Activated T-helper 9 cell treated with anti-CD3 and anti-CD28 coated beads, Interleukin-2, amount 50 U/mL, for 16 hours (primary cell): ENCODE measurements around the gene LATS2.
A peak's percentile ranks its signal among the peaks of the same experiment; 100 is the strongest.

Experiments
- DNase-seq: peaks from one replicate; pipeline ENCODE4 v3.0.0-alpha.2; 2020; ENCODE audit warnings: low read depth

The LATS2 gene

DNA sequence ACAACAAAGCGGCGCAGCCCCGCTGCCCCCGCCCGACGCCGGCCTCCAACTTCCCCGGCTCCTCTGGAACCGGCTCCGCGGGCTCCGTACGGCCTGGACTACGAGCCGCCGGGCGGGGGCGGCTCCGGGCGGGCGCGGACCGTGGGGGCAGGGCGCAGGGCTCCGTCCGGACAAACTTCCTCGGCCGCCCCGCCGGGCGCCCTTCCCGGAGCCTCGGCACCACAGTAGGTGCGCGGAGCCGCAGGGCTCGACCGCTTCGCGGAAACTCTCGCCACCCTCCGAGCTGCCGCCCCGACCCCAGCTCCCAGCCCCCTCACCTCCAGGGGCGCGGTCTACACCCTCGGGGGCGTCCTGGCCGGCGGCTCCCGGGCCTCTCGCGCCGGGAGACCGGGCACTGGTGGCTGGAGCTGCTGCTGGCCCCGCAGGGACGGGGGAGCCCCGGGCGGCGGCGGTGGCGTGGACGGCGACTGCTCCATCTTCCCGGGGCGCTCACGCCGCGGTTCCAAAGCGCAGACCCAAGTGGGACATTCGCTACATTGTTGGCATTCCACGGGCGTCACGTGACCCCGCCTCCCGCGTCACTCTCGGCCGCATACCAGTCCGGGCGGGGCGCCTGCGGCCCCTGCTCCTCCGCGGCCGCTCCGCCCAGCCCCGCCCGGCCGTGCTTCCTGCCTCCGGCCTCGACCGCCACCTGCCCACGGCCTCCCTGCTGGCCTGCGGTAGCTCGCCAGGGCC is at the start of gene LATS2:
LATS2 (minus strand) TSS at position 558 of the 735 bp plus-strand sequence. CDS start 15,560 bp downstream, outside the sequence.
- DNase-seq = peak; percentile 34

DNA sequence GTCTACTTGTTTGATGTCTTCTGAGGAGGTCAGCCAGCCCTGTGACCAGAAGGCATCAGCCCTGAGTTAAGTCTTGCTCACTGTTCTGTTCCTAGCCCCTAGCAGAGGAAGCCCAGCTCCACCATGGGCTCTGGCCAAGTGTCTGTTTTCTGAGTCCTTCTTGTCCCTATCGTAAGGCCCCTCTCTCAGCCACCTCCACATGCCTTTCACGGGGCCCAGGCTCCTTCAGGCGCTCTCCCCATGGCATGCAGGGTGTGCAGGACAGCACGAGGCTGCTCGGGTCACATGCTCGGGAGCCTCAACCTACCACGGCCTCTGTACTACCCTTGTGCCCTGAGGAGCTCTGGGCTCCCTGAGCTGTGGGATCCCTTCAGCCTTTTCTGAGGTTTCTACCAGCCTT is 47.8 kb upstream of the LATS2 start:
- DNase-seq = no peak

DNA sequence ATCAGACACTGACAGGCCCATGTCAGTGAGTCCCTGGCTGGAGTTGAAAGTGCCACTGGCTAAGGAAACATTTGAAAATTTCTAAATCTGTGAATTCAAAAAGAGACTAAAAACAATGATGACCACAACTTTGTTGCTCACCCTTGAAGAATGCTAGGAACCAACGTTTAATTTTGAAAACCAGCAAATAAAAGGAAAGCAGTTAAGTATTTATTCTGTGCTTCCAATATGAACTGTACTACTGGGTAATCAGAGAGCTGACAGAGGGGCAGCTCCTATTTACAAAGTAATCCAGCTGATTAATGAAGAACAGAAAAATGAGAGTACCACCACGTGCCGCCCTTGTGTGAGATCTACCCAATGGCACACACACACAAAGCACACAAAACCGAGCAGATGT is 44.7 kb upstream of the LATS2 start:
- no peak for DNase-seq

DNA sequence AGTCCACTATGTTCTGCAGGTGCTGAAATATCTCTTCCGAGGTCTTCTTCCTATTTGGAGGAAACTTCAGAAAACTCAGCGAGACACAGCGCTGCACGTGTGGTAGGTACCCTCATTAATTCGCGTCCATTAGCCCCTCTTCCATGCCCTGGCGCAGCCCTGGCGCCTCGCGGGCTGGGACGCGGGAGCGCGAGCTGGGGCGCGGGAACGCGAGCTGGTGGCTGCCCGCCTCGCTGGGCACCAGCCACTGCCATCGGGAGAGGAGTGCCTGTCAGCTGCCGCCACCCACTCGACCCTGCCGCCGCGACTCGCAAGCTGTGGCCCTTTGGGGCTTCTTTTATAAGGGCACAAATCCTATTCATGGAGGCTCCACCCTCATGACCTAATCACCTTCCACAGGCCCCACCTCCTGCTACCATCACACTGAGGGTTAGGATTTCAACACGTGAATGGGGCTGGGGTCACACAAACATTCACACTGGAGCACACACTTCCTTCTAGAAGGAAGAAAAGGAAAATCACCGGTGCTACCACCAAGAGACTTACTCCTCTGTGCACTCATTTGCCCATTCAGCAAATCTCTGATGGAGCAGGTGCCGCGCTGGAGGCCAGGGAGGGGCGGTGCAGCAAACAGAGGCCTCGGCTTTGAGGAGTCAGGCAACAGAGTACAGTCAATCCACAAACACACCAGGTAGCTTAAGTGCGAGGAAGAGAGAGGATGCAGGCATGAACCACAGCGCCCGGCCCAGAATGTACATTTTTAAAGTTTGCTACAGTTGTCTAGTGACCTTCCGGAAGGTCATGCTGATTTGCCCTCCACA is 43.0 kb upstream of the LATS2 start:
- no peak for DNase-seq

DNA sequence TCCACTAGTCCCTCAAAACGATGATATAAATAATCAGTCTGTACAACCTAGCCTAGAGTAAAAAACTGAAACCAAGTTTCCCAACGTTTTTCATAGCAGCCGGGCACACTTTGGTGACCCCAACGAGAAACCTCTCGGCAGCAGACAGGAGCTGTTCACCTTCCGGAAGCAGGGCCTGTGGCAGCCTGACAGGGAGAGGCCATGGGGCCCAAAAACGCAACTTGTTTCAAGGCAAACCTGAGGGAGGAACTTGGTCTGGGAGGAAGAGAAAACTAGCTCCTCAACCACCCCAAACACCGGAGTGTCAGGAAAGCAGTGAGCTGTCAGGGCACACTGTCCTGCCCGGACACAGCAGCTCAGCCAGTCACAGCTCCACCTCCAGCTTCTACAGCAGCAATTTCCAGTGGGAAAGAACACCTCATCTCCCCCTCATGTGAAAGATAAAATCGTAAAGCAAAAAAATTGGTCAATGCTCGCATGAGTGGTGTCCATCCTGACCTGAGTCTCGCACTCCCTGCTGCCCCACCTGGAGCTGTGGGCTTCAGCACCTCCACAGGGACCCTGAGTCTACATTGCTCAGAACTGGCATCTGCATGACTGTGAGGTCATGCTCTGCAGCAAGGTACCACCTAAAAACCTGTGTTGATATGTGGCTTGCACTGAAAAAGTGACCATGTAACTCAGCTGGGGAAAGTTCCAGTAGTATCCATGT is 40.6 kb upstream of the LATS2 start:
- no peak for DNase-seq

DNA sequence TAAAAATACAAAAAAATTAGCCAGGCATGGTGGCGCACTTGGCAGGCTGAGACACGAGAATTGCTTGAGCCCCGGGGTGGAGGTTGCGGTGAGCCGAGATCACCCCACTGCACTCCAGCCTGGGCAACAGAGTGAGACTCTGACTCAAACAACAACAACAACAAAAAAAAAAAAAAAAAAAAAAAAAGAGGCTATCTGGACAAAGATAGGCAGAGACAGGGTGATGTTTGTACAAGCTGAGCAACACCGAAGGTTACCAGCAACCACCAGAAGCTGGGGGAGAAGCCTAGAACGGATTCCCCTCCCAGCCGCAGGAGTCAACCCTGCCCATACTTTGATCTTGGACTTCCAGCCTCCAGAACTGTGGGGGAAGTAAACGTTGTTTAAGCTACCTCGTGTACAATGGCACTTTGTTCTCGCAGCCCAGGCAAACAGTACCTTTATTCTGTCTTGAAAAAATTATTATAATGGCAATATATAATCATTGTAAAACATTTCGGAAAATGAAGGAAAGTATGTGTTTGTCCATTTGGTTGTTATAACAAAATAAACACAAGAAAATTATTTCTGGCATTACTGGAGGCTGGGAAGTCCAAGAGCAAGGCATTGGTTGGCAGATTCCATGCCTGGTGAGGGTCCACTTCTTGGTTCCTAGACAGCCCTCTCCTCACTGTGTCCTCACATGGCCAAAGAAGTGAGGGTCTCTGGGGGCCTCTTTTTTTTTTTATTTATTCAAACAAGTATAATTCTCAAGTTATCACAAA is 39.8 kb upstream of the LATS2 start:
- DNase-seq = no peak

DNA sequence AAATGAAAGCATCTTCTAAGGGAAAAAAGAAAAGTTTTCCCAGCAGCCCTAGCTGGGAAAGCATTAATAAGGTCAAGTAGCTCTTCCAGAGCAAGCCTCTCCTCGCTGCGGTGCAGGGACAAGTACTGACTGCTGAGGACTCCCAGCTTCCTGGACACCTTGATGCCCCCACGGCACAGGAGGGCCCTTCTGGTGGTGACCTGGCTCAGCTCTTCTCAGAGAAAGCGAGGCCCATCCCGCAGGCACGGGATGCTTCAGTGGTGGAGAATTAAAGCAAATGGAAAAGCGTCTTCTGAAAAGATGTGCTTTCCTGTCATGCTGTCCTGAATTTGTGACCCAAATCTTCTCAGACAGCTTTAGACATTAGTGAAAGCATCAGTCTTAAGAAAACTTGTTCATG is 38.8 kb upstream of the LATS2 start:
- DNase-seq = no peak

DNA sequence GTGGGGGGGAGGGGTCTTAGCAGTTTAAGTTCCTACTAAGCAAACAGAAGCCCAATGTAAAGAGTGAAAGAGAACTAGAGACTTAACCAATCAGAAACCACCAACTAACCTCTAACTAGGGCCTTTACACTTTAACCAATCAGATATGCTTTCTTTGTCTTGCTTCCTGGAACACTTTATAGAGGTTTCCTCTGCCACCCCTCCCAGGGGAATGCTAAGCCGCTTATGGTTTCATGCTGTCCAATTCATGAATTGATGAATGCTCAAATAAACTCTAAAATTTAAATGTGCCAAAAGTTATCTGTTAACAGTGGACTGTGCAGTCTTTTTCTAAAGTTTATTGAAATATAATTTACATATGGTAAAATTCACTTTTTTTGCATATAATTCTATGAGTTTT is 33.9 kb upstream of the LATS2 start:
- DNase-seq = no peak

DNA sequence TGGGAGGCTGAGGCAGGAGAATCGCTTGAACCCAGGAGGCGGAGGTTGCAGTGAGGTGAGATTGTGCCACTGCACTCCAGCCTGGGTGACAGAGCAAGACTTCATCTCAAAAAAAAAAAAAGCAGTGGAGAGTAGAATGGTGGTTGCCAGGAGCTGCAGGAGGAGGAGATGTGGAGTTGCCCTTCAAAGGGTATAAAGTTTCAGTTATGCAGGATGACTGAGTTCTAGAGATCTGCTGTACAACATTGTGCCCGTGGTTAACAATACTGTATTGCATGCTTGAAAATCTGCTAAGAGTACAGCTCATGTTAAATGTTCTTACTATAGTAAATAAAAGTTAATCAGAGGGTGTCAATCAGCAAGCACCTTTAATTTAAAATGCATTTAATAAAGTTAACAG is 28.4 kb upstream of the LATS2 start:
- no peak for DNase-seq

DNA sequence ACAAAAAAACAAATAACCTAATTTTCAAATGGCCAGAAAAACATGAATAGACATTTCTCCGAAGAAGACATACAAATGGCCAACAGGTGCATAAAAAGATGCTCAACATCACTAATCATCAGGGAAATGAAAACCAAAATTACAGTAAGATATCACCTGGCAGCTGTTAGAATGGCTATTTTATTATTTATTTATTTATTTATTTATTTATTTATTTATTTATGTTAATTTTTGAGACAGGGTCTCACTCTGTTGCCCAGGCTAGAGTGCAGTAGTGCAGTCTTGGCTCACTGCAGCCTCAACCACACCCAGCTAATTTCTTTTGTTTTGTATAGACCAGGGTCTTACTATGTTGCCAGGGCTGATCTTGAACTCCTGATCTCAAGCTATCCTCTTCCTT is 27.1 kb upstream of the LATS2 start:
- DNase-seq = no peak

DNA sequence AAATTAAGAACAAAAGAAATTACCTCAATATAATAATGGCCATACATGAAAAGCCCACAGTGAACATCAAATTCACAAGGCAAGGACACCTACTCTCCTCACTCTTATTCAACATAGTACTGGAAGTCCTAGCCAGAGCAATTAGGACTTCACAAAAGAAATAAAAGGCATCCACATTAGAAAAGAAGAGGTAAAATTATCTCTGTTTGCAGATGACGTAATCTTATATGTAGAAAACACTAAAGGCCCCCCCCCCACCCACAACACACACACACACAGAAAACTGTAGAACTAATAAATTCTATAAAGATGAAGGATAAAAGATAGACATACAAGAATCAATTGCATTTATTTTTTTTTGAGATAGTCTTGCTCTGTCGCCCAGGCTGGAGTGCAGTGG is 25.5 kb upstream of the LATS2 start:
- DNase-seq = no peak

DNA sequence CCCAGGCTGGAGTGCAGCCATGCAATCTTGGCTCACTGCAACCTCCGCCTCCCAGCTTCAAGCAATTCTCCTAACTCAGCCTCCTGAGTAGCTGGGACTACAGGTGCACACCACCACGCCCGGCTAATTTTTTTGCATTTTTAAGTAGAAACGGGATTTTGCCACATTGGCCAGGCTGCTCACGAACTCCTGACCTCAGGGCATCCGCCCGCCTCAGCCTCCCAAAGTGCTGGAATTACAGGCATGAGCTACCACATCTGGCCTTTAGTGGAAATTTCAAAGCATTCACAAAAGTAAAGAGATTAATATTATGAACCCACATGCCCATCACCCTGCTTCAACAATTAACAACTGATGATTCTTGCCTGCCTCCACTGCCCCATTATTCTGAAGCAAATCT is 20.5 kb upstream of the LATS2 start:
- DNase-seq = no peak

DNA sequence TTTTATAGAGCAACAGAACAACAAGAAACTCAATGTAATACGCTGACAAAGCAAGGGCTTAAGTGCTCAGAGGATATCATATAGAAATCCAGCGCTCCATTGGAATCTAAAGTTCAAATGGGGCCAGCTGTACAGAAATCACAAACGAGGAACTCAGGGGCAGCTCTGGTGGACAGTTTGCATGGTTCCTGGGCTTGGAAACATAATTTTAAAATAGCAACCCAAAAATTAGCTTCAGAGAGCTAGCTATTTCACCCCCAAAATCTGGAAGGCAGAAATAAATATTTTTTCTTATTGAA is 19.2 kb upstream of the LATS2 start:
- no peak for DNase-seq

DNA sequence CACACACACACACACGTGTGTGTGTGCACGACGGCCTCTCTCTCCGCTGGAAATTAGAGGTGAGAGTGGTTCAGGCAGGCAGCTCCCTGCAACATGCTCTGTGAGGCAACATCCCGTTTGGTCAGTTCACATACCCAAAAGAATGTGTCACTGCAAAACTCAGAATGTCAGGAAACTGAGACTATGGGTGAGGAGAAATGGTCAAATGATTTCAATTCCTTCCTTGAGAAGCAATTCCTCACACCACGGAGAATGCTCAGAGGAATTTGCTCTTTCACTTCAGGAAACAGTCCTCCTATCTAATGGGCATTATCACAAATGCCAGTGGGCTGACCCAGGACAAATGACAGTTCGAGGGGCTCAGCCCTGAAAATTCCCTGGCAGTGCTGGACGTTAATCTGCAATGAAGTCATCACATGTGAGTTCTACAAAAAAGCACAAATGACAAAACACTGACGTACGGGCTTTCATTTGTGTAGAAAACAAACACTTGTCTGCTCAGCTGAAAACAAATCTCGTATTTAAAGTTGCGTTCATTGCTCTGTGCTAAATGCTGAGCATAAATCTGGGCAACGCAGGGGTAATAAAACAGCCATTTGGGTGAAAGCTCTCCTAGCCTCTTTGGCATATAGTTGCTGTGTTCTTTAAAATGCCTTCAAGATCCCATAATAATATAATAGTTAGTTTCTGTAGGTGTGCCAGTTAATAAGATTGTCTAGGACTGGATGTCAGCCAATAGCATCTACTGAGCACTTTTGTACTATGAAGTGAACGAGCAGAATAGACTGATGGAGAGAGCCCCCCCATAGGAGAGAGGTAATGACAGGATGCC is 18.6 kb upstream of the LATS2 start:
- DNase-seq = no peak

DNA sequence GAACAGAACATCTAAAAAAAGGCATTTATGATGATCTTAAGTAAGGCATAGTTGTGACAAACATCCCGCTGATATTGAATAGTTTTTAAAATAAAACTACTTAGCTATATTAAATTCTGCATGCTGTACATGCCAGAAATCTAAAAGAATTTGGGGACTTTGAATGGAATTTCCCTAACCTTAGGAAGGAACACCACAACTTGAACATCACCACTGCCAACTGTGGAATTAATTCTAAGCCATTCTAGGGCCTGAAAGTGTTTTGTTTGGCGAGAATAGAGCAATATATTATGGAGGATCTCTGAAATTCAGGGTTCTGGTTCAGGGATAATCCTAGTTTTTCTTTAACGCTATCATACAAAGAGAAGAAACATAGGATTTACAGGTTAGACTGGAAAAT is 17.8 kb upstream of the LATS2 start:
- no peak for DNase-seq

DNA sequence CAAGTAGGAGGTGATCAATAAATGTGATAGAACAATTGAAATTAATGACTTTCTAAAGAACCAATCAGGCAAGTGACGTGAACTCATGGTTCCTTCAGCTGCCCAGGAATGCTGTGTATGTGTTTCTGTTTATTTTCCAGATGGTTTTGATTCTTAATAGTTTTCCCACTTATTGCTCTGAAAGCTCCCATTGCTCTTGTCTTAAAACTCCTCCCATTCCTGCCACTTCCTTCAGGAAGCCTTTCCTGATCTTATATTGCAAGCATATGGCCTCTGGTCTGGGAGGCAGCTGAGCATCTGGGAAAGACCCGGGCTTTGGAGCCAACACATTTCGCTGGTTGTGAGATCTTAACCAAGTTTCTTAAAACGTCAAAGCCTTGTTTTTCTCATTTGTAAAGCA is 17.1 kb upstream of the LATS2 start:
- no peak for DNase-seq

DNA sequence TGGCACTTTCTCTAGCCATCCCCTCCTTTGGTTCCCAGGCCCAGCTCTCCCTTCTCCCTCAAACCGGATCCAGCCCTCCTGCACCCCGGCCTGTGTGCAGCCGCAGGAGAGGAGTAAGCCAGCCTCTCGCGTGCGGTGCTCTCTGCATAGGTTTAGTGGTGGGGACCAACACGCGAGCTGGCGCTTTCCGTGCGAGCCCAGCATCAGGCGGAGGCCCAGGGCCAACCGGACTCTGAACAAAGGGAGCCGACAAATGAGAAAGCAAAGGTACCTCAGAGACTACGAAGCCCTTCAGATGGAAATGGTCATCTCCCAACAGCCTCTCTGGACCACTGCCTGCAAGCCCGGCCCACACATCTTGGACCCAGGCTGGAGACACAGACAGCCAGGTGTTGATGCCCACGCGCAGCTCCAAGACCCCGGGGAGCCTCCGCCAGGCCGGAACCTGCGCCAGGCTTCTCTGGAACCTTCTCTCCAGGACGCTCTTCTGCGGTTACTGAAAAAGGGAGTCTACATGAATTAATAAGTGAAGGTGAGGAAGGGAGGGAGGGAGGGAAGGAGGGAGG is 16.5 kb upstream of the LATS2 start:
- no peak for DNase-seq

DNA sequence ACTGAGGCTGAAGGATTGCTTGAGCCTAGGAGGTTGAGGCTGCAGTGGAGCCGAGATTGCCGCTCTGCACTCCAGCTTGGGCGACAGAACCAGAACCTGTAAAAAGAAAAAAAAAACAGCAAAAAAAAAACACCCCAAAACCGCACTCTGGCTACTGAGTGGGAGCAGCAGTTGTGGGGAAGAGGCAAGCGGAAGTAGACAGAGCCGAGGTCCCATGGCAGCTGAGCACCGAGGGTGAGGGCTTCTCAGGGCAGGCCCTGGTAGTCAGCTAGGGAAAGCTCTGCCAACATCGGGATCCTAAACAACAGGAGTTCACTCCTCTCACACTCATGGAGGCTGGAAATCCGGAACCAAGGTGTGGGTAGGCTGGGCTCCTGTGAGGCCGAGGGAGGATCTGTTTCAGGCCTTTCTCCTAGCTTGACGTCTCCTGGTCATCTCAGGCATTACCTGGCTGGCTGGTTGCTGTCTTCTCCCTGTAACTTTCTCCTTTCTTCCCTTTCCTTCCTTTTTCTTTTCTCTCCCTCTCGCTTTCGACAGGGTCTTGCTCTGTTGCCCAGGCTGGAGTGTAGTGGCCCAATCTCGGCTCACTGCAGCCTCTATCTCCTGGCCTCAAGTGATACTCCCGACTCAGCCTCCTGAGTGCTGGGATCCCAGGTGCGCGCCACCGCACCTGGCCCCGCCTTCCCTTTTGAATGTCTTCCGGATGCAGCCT is 15.8 kb upstream of the LATS2 start:
- DNase-seq = no peak

DNA sequence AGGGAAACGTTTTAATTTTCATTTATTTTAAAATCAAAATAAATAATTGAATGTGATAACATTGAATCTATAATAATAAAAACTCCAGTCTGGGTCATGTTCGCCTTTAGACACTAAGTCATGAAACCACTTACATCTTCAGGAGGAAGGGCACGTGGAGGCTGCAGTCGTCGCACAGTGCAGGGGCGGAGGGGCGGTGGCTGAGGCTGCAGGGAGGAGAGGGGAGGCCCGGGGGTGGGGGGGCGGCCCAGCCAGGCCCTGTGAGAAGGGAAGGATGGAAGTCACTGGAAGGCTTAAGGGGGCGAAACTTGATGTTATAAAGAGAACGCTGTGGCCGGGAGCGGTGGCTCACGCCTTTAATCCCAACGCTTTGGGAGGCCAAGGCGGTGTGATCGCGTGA is 14.9 kb upstream of the LATS2 start:
- no peak for DNase-seq
